Stimulated activated CD8-positive, alpha-beta memory T cell treated with anti-CD3 and anti-CD28 coated beads, Interleukin-2, amount 100 ng/mL, for 1 hour (primary cell): ENCODE results near the gene ELK1.
"Not testable (repeated sequence)": the region's sequence is repeated elsewhere in the genome, so short reads cannot be mapped to it uniquely, and the experiment has no call there.

Experiments
- DNase-seq, 2 donors: peaks; one replicate each; pipeline ENCODE4 v3.0.0-alpha.2; 2020; ENCODE audit warnings: low read depth in 2 of 2

Gene ELK1

GRCh38 chrX:47650164-47651042, at the start of gene ELK1:
Gene ELK1 (minus strand): TSS chrX:47650563. CDS start chrX:47641441, 9,122 bp downstream.
- DNase-seq: peak; percentile 68 to 79

GRCh38 chrX:47697181-47697580, 46.8 kb upstream of the ELK1 start:
- no peak for DNase-seq

- DNase-seq: no peak
Observed at GRCh38 chrX:47690175-47690574, 39.8 kb upstream of the ELK1 start.

- DNase-seq: no peak
Observed at GRCh38 chrX:47687263-47687662, 36.9 kb upstream of the ELK1 start.

- DNase-seq: no peak
Observed at GRCh38 chrX:47683829-47684205, 33.5 kb upstream of the ELK1 start.

- DNase-seq: no peak
Observed at GRCh38 chrX:47683184-47683828, 32.9 kb upstream of the ELK1 start.

- DNase-seq: not testable (repeated sequence)
Observed at GRCh38 chrX:47675959-47676859, 25.8 kb upstream of the ELK1 start.

- DNase-seq: no peak
Observed at GRCh38 chrX:47674776-47675175, 24.4 kb upstream of the ELK1 start.

GRCh38 chrX:47665797-47666196, 15.4 kb upstream of the ELK1 start:
- DNase-seq: not testable (repeated sequence)

GRCh38 chrX:47664737-47665136, 14.4 kb upstream of the ELK1 start:
- no peak for DNase-seq

GRCh38 chrX:47662144-47662657, 11.8 kb upstream of the ELK1 start:
- DNase-seq: no peak

GRCh38 chrX:47661539-47661938, 11.2 kb upstream of the ELK1 start:
- DNase-seq: no peak

GRCh38 chrX:47659421-47659726, 9.0 kb upstream of the ELK1 start:
- DNase-seq: no peak

GRCh38 chrX:47658684-47659420, 8.5 kb upstream of the ELK1 start, which contains the start of gene UXT:
Gene UXT (minus strand): TSS chrX:47659180. CDS start chrX:47658927, 253 bp downstream.
- DNase-seq: peak; percentile 79 to 82

GRCh38 chrX:47658301-47658683, 7.9 kb upstream of the ELK1 start:
- no peak for DNase-seq

GRCh38 chrX:47651043-47651905, 911 bp upstream of the ELK1 start:
- DNase-seq: no peak

GRCh38 chrX:47649781-47650163, 591 bp downstream of the ELK1 start:
- DNase-seq: no peak

- DNase-seq: no peak
Observed at GRCh38 chrX:47649271-47649670, 1.1 kb downstream of the ELK1 start.

GRCh38 chrX:47648376-47648775, 2.0 kb downstream of the ELK1 start:
- no peak for DNase-seq

GRCh38 chrX:47646636-47647035, 3.7 kb downstream of the ELK1 start:
- DNase-seq: no peak
